ENCODE data around the gene GDNF. TPM values are rescaled to one million over a fixed set of nuclear protein-coding genes. Genes with fewer than 3 reads are reported as not detected.
"Not testable (repeated sequence)": the region's sequence is repeated elsewhere in the genome, so short reads cannot be mapped to it uniquely, and the experiment has no call there.

The GDNF gene
- polyA plus RNA-seq, 1 donor from 2014 or later = not detected

DNA sequence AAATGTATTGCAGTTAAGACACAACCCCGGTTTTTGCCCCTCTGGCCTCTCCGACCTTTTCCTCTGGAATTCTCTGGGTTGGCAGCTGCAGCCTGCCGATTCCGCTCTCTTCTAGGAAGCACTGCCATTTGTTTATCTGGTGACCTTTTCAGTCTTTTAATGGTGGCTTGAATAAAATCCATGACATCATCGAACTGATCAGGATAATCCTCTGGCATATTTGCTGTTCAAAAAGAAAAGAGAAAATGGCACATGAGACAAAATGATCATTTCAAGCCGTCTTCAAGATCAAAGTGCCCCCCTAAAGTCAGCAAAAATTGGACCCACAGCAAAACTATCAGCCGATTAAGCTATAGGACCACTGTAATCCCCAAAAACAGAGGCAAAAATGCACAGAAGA is 23.9 kb downstream of the GDNF start:
- Mint-ChIP-seq H3K4me3 (no peak overlapping the region), H3K27me3 (peaks cover 13% of the 10 kb centered on the region), H3K4me1 (no peaks in the 10 kb centered on the region), H3K9me3 (peaks cover 0 to 2% (median 0%) of the 10 kb centered on the region in 3 donors), H3K27ac (no peak overlapping the region), H3K36me3 (peaks cover 1% of the 10 kb centered on the region)

GRCh38 chr5:37814699-37815098 is 25.1 kb downstream of the GDNF start:
- peaks cover 13% of the 10 kb centered on the region for H3K27me3 Mint-ChIP-seq
- H3K9me3 Mint-ChIP-seq = peaks cover 0 to 2% (median 0%) of the 10 kb centered on the region in 3 donors
- no peak overlapping the region for H3K4me3 Mint-ChIP-seq
- H3K4me1 Mint-ChIP-seq = no peaks in the 10 kb centered on the region
- H3K27ac Mint-ChIP-seq = no peak overlapping the region
- no peaks in the 10 kb centered on the region for H3K36me3 Mint-ChIP-seq

DNA sequence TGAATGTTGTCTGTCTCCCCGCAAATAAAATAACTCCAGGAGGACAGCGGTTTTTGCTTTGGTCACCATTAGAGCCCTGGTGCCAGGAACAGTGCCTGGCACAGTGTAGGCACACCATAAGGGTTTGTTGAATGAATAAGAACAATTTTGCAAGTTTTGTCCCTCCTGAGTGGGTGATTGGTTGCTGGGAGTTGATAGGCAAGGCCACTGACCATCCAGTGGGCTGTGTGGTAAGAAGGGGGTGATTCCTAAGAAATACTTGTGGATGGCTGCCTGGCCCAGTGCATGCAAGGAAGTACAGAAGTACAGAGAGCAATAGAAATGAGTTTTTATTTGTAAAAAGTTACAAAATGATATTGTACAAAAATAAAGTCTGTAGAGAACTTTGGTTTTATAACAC is 27.5 kb downstream of the GDNF start:
- Mint-ChIP-seq H3K4me3 (no peak overlapping the region), H3K27ac (no peak overlapping the region), H3K27me3 (peaks cover 13% of the 10 kb centered on the region), H3K4me1 (peaks cover 0 to 1% (median 0%) of the 10 kb centered on the region in 3 donors), H3K9me3 (peaks cover 0 to 2% (median 0%) of the 10 kb centered on the region in 3 donors), H3K36me3 (no peaks in the 10 kb centered on the region)

GRCh38 chr5:37811866-37812265 is 28.0 kb downstream of the GDNF start:
- H3K27ac Mint-ChIP-seq = no peak overlapping the region
- no peaks in the 10 kb centered on the region for H3K36me3 Mint-ChIP-seq
- no peak overlapping the region for H3K4me3 Mint-ChIP-seq
- H3K9me3 Mint-ChIP-seq = peaks cover 0 to 3% (median 2%) of the 10 kb centered on the region in 3 donors
- peaks cover 13% of the 10 kb centered on the region for H3K27me3 Mint-ChIP-seq
- peaks cover 0 to 1% (median 0%) of the 10 kb centered on the region in 3 donors for H3K4me1 Mint-ChIP-seq

- Mint-ChIP-seq H3K27ac (no peak overlapping the region), H3K4me1 (peaks cover 0 to 1% (median 0%) of the 10 kb centered on the region in 3 donors), H3K27me3 (peaks cover 8% of the 10 kb centered on the region), H3K36me3 (no peaks in the 10 kb centered on the region), H3K9me3 (peaks cover 2 to 7% (median 3%) of the 10 kb centered on the region in 3 donors), H3K4me3 (no peak overlapping the region)
These were observed 29.5 kb downstream of the GDNF start for GRCh38 chr5:37810311-37810710.

- no peak overlapping the region for H3K27ac Mint-ChIP-seq
- peaks cover 2 to 10% (median 3%) of the 10 kb centered on the region in 3 donors for H3K9me3 Mint-ChIP-seq
- H3K4me3 Mint-ChIP-seq = no peak overlapping the region
- peaks cover 0 to 1% (median 0%) of the 10 kb centered on the region in 3 donors for H3K4me1 Mint-ChIP-seq
- peaks cover 7% of the 10 kb centered on the region for H3K27me3 Mint-ChIP-seq
- H3K36me3 Mint-ChIP-seq = no peaks in the 10 kb centered on the region
These were observed 30.9 kb downstream of the GDNF start for GRCh38 chr5:37808945-37809344.

GRCh38 chr5:37807621-37808301 is 32.1 kb downstream of the GDNF start:
- Mint-ChIP-seq H3K27ac (no peak overlapping the region), H3K4me1 (peaks cover 0 to 1% (median 0%) of the 10 kb centered on the region in 3 donors), H3K36me3 (no peaks in the 10 kb centered on the region), H3K27me3 (peaks cover 4% of the 10 kb centered on the region), H3K9me3 (peaks cover 2 to 10% (median 3%) of the 10 kb centered on the region in 3 donors), H3K4me3 (no peak overlapping the region)

DNA sequence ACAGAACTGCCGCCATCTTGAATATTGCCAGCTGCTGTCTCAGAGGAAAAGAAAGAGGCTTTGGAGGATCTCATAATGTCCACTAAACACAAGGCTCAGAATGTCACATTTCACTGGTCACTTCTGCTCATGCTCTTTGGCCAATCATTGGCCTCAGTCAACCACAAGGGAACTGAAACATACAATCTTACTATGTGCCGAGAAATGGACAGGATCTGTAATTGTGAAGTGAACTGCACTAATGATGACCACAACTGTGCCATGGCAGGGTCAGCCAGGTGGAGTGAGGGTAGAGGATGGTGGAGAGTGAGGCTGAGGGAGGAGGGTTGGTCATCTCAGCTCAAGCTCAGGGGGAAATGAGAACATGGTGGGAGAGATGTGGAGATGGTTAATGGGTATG is 32.8 kb downstream of the GDNF start:
- no peak overlapping the region for H3K27ac Mint-ChIP-seq
- no peaks in the 10 kb centered on the region for H3K36me3 Mint-ChIP-seq
- peaks cover 4% of the 10 kb centered on the region for H3K27me3 Mint-ChIP-seq
- peaks cover 0 to 1% (median 0%) of the 10 kb centered on the region in 3 donors for H3K4me1 Mint-ChIP-seq
- no peak overlapping the region for H3K4me3 Mint-ChIP-seq
- peaks cover 0 to 10% (median 3%) of the 10 kb centered on the region in 3 donors for H3K9me3 Mint-ChIP-seq

- Mint-ChIP-seq H3K27ac (no peak overlapping the region), H3K27me3 (peaks cover 4% of the 10 kb centered on the region), H3K4me1 (peaks cover 0 to 1% (median 0%) of the 10 kb centered on the region in 3 donors), H3K9me3 (peaks cover 0 to 10% (median 3%) of the 10 kb centered on the region in 3 donors), H3K36me3 (no peaks in the 10 kb centered on the region), H3K4me3 (no peak overlapping the region)
These were observed 33.4 kb downstream of the GDNF start for GRCh38 chr5:37806476-37806875.

GRCh38 chr5:37806016-37806415 is 33.8 kb downstream of the GDNF start:
- H3K4me3 Mint-ChIP-seq = no peak overlapping the region
- no peaks in the 10 kb centered on the region for H3K36me3 Mint-ChIP-seq
- peaks cover 0 to 10% (median 3%) of the 10 kb centered on the region in 3 donors for H3K9me3 Mint-ChIP-seq
- H3K4me1 Mint-ChIP-seq = peaks cover 0 to 1% (median 0%) of the 10 kb centered on the region in 3 donors
- no peak overlapping the region for H3K27ac Mint-ChIP-seq
- H3K27me3 Mint-ChIP-seq = peaks cover 4% of the 10 kb centered on the region

DNA sequence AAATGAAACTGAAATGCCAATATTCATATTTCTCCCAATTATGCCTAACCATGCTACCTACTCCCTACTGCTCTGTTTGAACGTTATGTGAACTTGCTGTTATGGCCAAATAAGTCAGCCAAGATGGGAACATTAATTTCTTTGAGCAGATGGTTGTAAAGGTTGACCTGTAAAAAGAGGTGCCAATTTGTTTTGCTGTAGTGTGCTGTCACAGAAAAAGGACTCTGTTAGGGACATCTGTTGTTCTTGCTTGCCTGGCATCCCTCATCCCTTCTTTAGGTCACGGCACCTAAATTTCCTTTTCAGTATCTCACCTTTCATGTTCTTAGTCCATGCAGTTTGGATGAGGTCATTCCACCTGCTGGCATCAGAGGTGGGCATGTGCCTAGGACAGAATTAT is 35.4 kb downstream of the GDNF start:
- Mint-ChIP-seq H3K4me3 (no peak overlapping the region), H3K36me3 (no peaks in the 10 kb centered on the region), H3K27ac (no peak overlapping the region), H3K4me1 (peaks cover 0 to 1% (median 0%) of the 10 kb centered on the region in 3 donors), H3K27me3 (peaks cover 4% of the 10 kb centered on the region), H3K9me3 (peaks cover 0 to 10% (median 3%) of the 10 kb centered on the region in 3 donors)

GRCh38 chr5:37803487-37803886 is 36.4 kb downstream of the GDNF start:
- Mint-ChIP-seq H3K36me3 (no peaks in the 10 kb centered on the region), H3K9me3 (peaks cover 0 to 10% (median 3%) of the 10 kb centered on the region in 3 donors), H3K4me3 (no peak overlapping the region)

DNA sequence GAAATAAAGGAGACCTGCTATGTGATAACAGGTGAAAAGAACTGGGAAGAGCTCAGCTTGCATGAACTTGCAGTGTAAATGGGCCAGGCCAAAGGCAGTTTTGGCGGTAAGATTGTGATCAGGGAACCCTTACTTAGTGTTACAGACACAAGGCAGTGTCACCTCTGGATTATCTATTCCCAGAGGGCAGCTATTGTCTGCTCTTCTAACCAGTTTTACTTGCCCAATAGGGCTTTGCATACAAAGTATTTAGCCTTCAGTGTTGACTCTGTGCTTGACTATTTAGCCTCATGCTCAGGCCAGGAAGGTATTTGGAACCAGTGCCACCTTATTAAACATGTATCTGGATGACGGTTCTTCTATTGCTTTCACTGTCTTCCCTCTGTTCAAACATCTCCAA is 38.3 kb downstream of the GDNF start:
- H3K36me3 Mint-ChIP-seq = no peaks in the 10 kb centered on the region

More at GRCh38 chr5:37803487-37803886, 36.4 kb downstream of the GDNF start:
- Mint-ChIP-seq H3K27me3 (peaks cover 2% of the 10 kb centered on the region), H3K4me1 (peaks cover 0 to 1% (median 0%) of the 10 kb centered on the region in 3 donors), H3K27ac (no peak overlapping the region)

DNA sequence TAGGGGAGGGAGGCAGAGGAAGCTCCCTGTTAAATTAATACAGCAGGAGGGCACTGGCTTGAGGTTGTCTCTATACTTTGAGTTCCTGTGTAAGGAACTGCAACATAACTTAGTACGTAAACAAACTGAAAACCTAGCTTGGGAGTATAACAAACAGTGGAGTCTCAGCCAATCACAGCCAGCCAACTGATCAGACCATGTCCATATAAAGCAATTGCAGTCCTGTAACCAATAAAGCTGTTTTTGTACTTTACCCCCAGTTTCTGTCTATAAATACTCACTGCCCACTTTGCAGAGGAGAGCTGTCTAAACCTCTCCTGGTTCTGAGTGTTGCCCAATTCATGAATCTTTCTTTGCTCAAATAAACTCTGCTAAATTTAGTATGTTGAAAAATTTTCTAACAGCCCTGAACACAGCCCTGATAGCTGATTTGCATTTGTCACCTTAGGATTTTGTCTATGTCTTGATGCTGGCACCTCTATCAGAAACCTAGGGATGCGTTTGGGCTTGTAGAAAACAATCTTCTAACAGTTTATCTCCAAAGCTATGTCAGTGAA is 39.9 kb downstream of the GDNF start:
- Mint-ChIP-seq H3K4me1 (peaks cover 0 to 1% (median 0%) of the 10 kb centered on the region in 3 donors), H3K27me3 (peaks cover 2% of the 10 kb centered on the region), H3K36me3 (no peaks in the 10 kb centered on the region), H3K4me3 (no peak overlapping the region), H3K9me3 (peaks cover 2 to 11% (median 10%) of the 10 kb centered on the region in 3 donors), H3K27ac (no peak overlapping the region)

More for the DNA sequence above, 38.3 kb downstream of the GDNF start:
- Mint-ChIP-seq H3K27me3 (peaks cover 2% of the 10 kb centered on the region), H3K9me3 (peaks cover 0 to 13% (median 9%) of the 10 kb centered on the region in 3 donors), H3K27ac (no peak overlapping the region), H3K4me1 (no peaks in the 10 kb centered on the region), H3K4me3 (no peak overlapping the region)

DNA sequence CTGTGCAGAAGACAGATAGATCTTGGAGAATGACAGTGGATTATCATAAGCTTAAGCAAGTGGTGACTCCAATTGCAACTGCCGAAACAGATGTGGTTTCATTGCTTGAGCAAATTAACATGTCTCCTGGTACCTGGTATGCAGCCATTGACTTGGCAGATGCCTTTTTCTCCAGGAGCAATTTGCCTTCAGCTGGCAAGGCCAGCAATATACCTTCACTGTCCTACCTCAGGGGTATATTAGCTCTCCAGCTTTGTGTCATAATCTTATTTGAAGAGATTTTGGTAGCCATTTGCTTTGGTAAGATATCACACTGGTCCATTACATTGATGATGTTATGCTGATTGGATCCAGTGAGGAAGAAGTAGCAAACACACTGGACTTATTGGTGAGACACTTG is 43.4 kb downstream of the GDNF start:
- H3K4me3 Mint-ChIP-seq, H3K4me1 Mint-ChIP-seq: not testable (repeated sequence)

More for the DNA sequence above, 43.4 kb downstream of the GDNF start:
- peaks cover 11 to 25% (median 15%) of the 10 kb centered on the region in 3 donors for H3K9me3 Mint-ChIP-seq
- H3K36me3 Mint-ChIP-seq, H3K27me3 Mint-ChIP-seq, H3K27ac Mint-ChIP-seq: not testable (repeated sequence)
